Smooth muscle cell (in vitro differentiated cells): ENCODE data around the gene EIF4E2. TPM values are rescaled to one million over a fixed set of nuclear protein-coding genes. Genes with fewer than 3 reads are reported as not detected.

Experiments used
- DNase-seq: peaks from one replicate; lab custom pipeline; 2025; ENCODE audit not compliant: unreplicated experiment; lab: John Stamatoyannopoulos, UW
- H2AFZ ChIP-seq: fragments of 200-600 bp; sonication (generic); 2 replicates; pipeline ENCODE4 v1.6.0; 2016; ENCODE audit warnings: antibody characterized with exemption, low read depth, mild to moderate bottlenecking
- H3F3A ChIP-seq: fragments of 200-600 bp; sonication (generic); 2 replicates; pipeline ENCODE4 v1.6.0; 2017; ENCODE audit warnings: antibody characterized with exemption, low read depth
- H3K27ac ChIP-seq: fragments of 200-600 bp; sonication (generic); 2 replicates; pipeline ENCODE4 v1.5.1; 2016; ENCODE audit warnings: low read depth, mild to moderate bottlenecking
- H3K27me3 ChIP-seq: fragments of 200-600 bp; sonication (generic); 2 replicates; pipeline ENCODE4 v1.6.1; 2016; ENCODE audit warnings: low read depth, mild to moderate bottlenecking
- H3K36me3 ChIP-seq: fragments of 200-600 bp; sonication (generic); 2 replicates; pipeline ENCODE4 v1.5.1; 2016; ENCODE audit warnings: low read depth
- H3K4me1 ChIP-seq: fragments of 200-600 bp; sonication (generic); 2 replicates; pipeline ENCODE4 v1.5.1; 2016; ENCODE audit warnings: low read depth
- H3K4me2 ChIP-seq: fragments of 200-600 bp; sonication (generic); 2 replicates; pipeline ENCODE4 v1.6.0; 2016; ENCODE audit warnings: mild to moderate bottlenecking
- H3K4me3 ChIP-seq: fragments of 200-600 bp; sonication (generic); 2 replicates; pipeline ENCODE4 v1.5.1; 2016; ENCODE audit warnings: mild to moderate bottlenecking
- H3K79me2 ChIP-seq: fragments of 200-600 bp; sonication (generic); 2 replicates; pipeline ENCODE4 v1.6.0; 2016; ENCODE audit warnings: low read depth, mild to moderate bottlenecking
- H3K9ac ChIP-seq: fragments of 200-600 bp; sonication (generic); 2 replicates; pipeline ENCODE4 v1.6.0; 2016; ENCODE audit warnings: low read depth
- H3K9me3 ChIP-seq: fragments of 200-600 bp; sonication (generic); replicated peaks from 2 replicates; pipeline ENCODE4 v1.5.1; 2016; ENCODE audit warnings: low read depth
- H4K20me1 ChIP-seq: fragments of 200-600 bp; sonication (generic); 2 replicates; pipeline ENCODE4 v1.6.0; 2016; ENCODE audit warnings: low read depth
- WGBS: methylation state at CpG from one replicate; pipeline ENCODE4 v1.1.7; 2016; ENCODE audit warnings: low lambda C conversion rate; 5-methylcytosine and 5-hydroxymethylcytosine counted together
- polyA plus RNA-seq: library from polyadenylated mRNA; unstranded; fragments of >200 nt; fragmentation: Nextera tagmentation; extraction: Ambion mirVana; gene quantifications from 2 replicates; pipeline ENCODE4 v1.2.1, GENCODE V29; 2016
- total RNA-seq: library from RNA; depleted of rRNA; stranded (reverse); fragments of >200 nt; gene quantifications from 2 replicates; pipeline ENCODE4 v1.2.3, GENCODE V29; 2014
- TF ChIP-seq, protein P1 (sequence below): fragments of 200-600 bp; sonication (generic); IDR thresholded peaks from 2 replicates; pipeline ENCODE4 v1.5.1; 2017; ENCODE audit warnings: borderline replicate concordance, mild to moderate bottlenecking, antibody characterized with exemption; ENCODE audit not compliant: insufficient read depth, poor library complexity, severe bottlenecking

EIF4E2 gene
- total and polyA plus RNA-seq, 2 experiments from 2014 or later: 83.1 to 189 TPM

GRCh38 chr2:232562515-232563151, 12.1 kb downstream of the EIF4E2 start:
- Histone ChIP-seq H3F3A (no peaks in the 10 kb centered on the region), H2AFZ (no peak overlapping the region), H3K4me1 (no peaks in the 10 kb centered on the region), H3K79me2 (no peaks in the 10 kb centered on the region), H4K20me1 (peaks cover 43% of the 10 kb centered on the region), H3K9ac (peak overlapping the region; percentile 17), H3K9me3 (no peaks in the 10 kb centered on the region), H3K36me3 (peaks cover 23% of the 10 kb centered on the region), H3K27me3 (no peaks in the 10 kb centered on the region), H3K4me2 (no peak overlapping the region), H3K4me3 (no peak overlapping the region), H3K27ac (peak overlapping the region; percentile 54)
- WGBS: 87% methylated on average over 8 of the region's 8 CpGs
- TF ChIP-seq, protein P1, sequence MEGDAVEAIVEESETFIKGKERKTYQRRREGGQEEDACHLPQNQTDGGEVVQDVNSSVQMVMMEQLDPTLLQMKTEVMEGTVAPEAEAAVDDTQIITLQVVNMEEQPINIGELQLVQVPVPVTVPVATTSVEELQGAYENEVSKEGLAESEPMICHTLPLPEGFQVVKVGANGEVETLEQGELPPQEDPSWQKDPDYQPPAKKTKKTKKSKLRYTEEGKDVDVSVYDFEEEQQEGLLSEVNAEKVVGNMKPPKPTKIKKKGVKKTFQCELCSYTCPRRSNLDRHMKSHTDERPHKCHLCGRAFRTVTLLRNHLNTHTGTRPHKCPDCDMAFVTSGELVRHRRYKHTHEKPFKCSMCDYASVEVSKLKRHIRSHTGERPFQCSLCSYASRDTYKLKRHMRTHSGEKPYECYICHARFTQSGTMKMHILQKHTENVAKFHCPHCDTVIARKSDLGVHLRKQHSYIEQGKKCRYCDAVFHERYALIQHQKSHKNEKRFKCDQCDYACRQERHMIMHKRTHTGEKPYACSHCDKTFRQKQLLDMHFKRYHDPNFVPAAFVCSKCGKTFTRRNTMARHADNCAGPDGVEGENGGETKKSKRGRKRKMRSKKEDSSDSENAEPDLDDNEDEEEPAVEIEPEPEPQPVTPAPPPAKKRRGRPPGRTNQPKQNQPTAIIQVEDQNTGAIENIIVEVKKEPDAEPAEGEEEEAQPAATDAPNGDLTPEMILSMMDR: no peak
- DNase-seq: no peak

GRCh38 chr2:232563580-232563979, 13.1 kb downstream of the EIF4E2 start:
- Histone ChIP-seq H3K36me3 (peaks cover 25% of the 10 kb centered on the region), H4K20me1 (peaks cover 41% of the 10 kb centered on the region), H2AFZ (no peak overlapping the region), H3K9ac (peak overlapping the region; percentile 17), H3K79me2 (no peaks in the 10 kb centered on the region), H3K4me3 (no peak overlapping the region), H3F3A (no peaks in the 10 kb centered on the region), H3K27me3 (no peaks in the 10 kb centered on the region), H3K4me2 (no peak overlapping the region), H3K27ac (peak overlapping the region; percentile 64), H3K9me3 (no peaks in the 10 kb centered on the region), H3K4me1 (no peaks in the 10 kb centered on the region)
- 39% methylated on average over 3 of the region's 3 CpGs for WGBS
- DNase-seq: no peak
- TF ChIP-seq, protein P1: no peak

DNA sequence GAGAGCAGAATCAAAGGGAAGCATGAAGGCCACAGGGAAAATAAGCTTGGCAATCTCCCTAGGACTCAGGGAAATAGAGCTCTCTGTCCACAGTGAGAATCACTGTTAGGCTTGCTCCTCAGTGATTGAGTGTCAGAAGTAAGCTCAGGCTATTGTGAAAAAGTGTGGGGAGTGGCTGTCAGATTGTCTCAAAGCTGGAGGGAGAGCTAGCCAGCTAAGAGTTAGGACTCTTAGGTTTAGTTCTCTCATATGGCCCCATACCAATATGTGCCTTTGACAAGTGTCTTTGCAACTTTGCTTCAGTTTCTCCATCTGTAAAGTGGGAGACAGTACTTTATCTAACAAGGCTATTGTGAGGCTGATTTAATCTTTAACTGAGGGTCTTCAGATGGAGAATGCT, 17.2 kb downstream of the EIF4E2 start:
- Histone ChIP-seq H3K4me3 (no peak overlapping the region), H3K27me3 (no peaks in the 10 kb centered on the region), H3K4me1 (no peaks in the 10 kb centered on the region), H4K20me1 (peaks cover 26% of the 10 kb centered on the region), H3K4me2 (no peak overlapping the region), H3K36me3 (peaks cover 20% of the 10 kb centered on the region), H3F3A (no peaks in the 10 kb centered on the region), H2AFZ (no peak overlapping the region), H3K27ac (no peak overlapping the region), H3K79me2 (no peaks in the 10 kb centered on the region), H3K9ac (no peak overlapping the region), H3K9me3 (no peaks in the 10 kb centered on the region)
- no peak for DNase-seq
- TF ChIP-seq, protein P1: no peak

GRCh38 chr2:232568161-232568560, 17.7 kb downstream of the EIF4E2 start:
- no peaks in the 10 kb centered on the region for H3K27me3 ChIP-seq
- no peak for DNase-seq

More at GRCh38 chr2:232568161-232568560, 17.7 kb downstream of the EIF4E2 start:
- Histone ChIP-seq H3K4me2 (no peak overlapping the region), H3K4me3 (no peak overlapping the region), H3K79me2 (no peaks in the 10 kb centered on the region), H3K4me1 (no peaks in the 10 kb centered on the region), H3F3A (no peaks in the 10 kb centered on the region), H2AFZ (no peak overlapping the region), H3K27ac (no peak overlapping the region), H4K20me1 (peaks cover 23% of the 10 kb centered on the region), H3K36me3 (peaks cover 17% of the 10 kb centered on the region), H3K9me3 (no peaks in the 10 kb centered on the region), H3K9ac (no peak overlapping the region)
- TF ChIP-seq, protein P1: no peak
- 78% methylated on average over 5 of the region's 5 CpGs for WGBS
